C1 segment of cervical spinal cord (tissue), 14 donors: ENCODE data around the gene SIPA1.
"Not testable (repeated sequence)": the region's sequence is repeated elsewhere in the genome, so short reads cannot be mapped to it uniquely, and the experiment has no call there.

Source experiments
- DNase-seq, 14 donors: peaks; one replicate each; lab custom pipeline; 2025; lab: John Stamatoyannopoulos, UW

The SIPA1 gene

GRCh38 chr11:65623852-65624616 is 13.9 kb upstream of the SIPA1 start:
- no peak for DNase-seq

DNA sequence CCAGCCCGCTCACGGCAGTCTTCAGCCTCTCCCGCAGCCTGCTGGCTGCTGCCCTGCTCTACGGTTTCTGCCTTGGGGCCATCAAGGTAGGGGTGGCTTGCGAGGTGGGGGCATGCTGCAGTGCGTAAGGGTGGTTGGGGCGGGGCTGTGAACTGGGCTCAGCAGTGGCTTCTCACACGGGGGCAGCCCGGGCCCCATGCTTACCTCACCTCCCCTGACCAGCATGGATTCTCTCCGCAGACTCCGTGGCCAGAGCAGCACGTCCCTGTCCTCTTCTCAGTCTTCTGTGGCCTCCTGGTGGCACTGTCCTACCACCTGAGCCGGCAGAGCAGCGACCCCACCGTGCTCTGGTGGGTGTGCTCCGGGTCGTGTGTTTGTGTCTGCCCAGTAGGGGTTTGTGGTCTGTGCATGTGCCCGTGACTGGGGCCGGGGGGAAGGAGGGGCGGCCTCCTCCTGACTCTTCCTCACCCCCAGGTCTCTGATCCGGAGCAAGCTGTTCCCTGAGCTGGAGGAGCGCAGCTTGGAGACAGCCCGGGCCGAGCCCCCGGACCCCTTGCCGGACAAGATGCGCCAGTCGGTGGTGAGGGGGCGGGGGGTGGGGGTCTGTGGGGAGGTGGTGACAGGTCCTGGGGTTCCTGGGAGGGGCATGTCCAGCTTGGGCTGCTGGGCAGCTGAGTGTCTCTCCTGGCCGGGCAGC is 12.8 kb upstream of the SIPA1 start:
- no peak for DNase-seq

- peak in 13 of 14 donors; percentile 19 to 79 (median 48) for DNase-seq
These were observed 12.1 kb upstream of the SIPA1 start for GRCh38 chr11:65625628-65626342.

DNA sequence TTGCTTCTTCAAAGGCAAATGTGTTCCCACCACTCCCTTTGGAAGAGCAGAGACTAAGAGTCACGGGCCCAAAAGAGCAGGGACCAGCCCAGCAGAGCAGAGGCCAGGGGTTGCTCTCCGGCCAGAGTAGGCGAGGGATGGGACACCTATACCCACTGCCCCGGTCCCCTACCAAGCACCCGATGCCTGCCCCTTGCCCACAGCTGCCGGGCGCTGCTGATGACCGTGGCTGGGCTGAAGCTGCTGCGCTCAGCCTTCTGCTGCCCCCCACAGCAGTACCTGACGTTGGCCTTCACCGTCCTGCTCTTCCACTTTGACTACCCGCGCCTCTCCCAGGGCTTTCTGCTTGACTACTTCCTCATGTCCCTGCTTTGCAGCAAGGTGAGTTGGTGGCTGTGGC is 10.7 kb upstream of the SIPA1 start:
- no peak for DNase-seq

- no peak for DNase-seq
These were observed 8.3 kb upstream of the SIPA1 start for GRCh38 chr11:65629579-65629978.

- no peak for DNase-seq
These were observed 7.7 kb upstream of the SIPA1 start for GRCh38 chr11:65630215-65630614.

- no peak for DNase-seq
These were observed 4.4 kb upstream of the SIPA1 start for GRCh38 chr11:65633390-65634108.

DNA sequence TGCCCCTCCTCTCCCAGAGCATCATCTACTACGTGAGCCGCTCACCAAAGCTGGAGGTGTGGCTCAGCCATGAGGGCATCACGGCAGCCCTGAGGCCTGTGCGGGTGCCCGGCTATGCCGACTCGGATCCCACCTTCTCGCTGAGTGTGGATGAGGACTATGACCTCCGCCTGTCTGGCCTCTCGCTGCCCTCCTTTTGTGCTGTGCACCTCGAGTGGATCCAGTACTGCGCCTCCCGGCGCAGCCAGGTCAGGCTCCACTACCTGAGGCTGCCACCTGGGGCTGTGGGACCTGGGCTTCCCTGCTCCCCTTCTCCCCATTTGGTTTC is 3.8 kb upstream of the SIPA1 start:
- DNase-seq: no peak

DNA sequence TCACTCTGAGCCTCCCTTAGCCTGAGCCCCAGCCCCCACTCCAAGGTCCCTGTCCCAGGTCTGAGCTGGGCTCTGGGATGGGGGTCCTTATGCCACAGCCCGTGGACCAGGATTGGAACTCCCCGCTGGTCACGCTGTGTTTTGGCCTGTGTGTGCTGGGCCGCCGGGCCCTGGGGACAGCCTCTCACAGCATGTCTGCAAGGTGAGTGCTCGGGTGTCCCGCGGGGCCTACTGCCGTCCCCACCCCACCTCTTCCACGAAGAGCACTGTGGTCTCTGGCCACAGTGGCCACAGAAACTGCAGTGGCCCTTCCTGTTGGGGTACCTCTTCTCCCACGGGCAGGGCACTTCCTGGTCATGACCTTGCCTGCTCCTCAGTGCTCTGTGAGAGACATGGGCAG is 3.5 kb upstream of the SIPA1 start:
- no peak for DNase-seq

DNA sequence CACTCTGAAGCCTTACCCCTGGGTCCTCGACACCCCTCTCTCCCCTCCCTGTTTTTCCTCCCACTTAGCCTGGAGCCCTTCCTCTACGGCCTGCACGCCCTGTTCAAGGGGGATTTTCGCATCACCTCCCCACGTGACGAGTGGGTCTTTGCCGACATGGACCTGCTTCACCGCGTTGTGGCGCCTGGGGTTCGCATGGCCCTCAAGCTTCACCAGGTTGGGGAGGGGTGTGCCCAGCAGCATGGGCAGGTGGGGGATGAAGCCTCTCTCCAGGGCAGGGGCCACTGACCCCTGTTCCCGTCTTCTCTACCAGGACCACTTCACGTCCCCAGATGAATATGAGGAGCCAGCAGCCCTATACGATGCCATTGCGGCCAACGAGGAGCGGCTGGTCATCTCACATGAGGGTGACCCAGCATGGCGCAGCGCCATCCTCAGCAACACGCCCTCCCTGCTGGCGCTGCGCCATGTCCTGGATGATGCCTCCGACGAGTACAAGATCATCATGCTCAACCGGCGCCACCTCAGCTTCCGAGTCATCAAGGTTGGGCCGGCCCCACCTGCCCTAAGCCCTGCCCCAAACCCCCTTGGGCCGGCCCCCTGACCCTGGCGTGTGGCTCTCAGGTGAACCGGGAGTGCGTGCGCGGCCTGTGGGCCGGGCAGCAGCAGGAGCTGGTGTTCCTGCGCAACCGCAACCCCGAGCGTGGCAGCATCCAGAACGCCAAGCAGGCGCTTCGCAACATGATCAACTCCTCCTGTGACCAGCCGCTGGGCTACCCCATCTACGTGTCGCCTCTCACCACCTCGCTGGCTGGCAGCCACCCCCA is 2.8 kb upstream of the SIPA1 start:
- DNase-seq: no peak

- DNase-seq: no peak
These were observed 1.5 kb upstream of the SIPA1 start for GRCh38 chr11:65636108-65637031.

GRCh38 chr11:65637032-65637557 is 806 bp upstream of the SIPA1 start:
- no peak for DNase-seq

GRCh38 chr11:65639228-65639597 is 1.3 kb downstream of the SIPA1 start:
- not testable (repeated sequence) for DNase-seq

- peak in 6 of 14 donors; percentile 37 to 81 (median 65) for DNase-seq
These were observed 2.0 kb downstream of the SIPA1 start for GRCh38 chr11:65639623-65640482.

- peak in 9 of 14 donors; percentile 36 to 81 (median 60) for DNase-seq
These were observed 2.8 kb downstream of the SIPA1 start for GRCh38 chr11:65640483-65641296.

GRCh38 chr11:65641297-65642013 is 3.6 kb downstream of the SIPA1 start:
- no peak for DNase-seq

DNA sequence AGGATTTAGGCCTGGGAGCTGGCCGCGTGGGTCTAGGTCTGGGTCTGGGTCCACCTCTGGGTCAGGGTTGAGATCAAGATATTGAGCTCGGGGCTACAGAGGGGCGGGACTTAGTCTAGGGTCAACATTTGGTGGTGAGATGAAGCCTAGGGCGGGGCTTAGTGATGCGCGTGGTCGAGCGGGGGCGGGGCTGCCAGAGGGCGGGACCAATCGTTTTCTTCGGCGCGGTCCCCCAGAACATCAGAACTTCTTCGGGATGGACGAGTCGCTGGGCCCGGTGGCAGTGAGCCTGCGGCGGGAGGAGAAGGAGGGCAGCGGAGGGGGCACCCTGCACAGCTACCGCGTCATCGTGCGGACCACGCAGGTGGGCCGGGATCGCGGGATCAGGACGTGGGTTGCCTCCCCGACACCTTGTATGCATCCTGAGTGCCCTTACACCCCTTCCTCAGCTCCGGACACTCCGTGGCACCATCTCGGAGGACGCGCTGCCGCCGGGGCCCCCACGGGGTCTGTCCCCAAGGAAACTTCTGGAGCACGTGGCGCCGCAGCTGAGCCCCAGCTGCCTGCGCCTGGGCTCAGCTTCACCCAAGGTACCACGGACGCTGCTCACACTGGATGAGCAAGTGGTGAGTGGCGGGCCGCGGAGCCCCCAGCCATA is 4.2 kb downstream of the SIPA1 start:
- no peak for DNase-seq
